ENCODE data around the gene BASP1.
"Not testable (repeated sequence)": the region's sequence is repeated elsewhere in the genome, so short reads cannot be mapped to it uniquely, and the experiment has no call there.

The BASP1 gene

GRCh38 chr5:17294639-17295311 is 77.3 kb downstream of the BASP1 start:
- no peak for DNase-seq

GRCh38 chr5:17295671-17296070 is 78.2 kb downstream of the BASP1 start:
- no peak for DNase-seq

GRCh38 chr5:17302106-17302505 is 84.7 kb downstream of the BASP1 start:
- no peak for DNase-seq

DNA sequence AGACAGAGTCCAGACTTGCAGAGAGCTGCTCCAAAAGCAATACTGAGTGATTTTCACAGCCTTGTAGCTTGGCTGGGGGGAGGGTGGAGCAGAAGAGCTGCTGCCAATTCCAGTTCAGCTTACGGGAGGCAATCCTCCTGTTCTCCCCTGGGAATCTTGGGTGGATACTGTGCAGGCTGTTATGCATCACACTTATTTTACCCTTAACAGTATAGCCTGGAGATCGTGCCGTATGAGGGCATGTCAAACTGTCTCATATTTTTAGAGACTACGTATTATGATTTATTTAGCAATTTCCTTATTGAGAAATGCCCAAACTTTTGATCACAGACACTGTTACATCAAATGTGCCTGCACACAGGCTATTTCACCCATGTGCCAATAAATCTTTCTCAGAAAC is 85.2 kb downstream of the BASP1 start:
- no peak for DNase-seq

- DNase-seq, result no peak
These were observed 86.9 kb downstream of the BASP1 start for GRCh38 chr5:17304282-17304681.

DNA sequence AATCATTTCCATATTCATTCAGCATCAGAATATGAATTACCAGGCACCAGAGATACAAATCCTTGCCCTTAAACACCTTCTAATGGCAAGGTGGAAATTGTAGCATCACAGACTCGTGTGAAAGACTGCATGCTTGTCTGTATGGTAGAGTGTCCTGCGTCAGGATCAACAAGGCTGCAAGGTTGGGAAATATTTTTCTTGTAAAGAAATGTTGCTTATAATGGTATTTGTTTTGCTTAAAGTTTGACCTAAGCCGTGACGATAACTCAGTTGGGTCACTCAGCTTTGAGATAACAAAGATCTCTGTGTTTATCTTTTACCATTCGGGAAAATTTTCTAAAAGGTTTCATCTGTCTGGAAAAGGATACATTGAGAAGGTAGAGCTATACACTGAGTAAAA is 87.6 kb downstream of the BASP1 start:
- DNase-seq, result no peak

DNA sequence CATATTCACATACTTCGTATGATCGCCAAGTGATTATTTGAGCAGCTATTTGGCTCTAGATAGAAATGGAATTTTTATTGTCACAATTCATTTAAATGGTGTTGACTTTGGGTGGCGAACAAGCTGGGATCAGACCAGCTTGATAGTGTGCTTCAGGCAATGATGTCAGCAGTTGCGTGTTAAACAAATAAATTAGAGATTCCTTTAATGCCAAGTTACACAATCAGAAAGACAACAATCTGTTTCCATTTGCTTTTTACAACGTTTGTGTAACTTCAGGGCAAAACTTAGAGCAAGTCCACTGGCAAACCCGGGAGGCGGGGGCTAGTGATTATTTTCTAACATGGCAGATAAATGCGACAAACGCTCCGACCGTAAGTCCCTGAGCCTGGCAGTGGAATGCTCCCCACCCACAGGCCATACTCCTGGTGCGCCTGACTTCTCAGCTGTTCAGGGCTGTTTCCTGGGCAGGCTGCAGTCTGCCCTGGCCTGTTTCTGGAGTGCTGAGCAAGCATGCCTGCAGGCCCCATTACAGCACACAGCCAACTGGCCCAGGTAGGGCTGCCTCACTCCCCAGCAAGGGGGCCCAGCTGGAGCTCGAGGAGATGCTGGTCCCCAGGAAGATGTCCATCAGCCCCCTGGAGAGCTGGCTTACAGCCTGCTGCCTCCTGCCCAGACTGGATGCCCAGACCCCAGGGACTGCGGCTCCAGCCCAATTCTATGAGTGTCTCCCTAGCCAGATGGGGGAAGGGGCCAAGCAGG is 88.7 kb downstream of the BASP1 start:
- no peak for DNase-seq

DNA sequence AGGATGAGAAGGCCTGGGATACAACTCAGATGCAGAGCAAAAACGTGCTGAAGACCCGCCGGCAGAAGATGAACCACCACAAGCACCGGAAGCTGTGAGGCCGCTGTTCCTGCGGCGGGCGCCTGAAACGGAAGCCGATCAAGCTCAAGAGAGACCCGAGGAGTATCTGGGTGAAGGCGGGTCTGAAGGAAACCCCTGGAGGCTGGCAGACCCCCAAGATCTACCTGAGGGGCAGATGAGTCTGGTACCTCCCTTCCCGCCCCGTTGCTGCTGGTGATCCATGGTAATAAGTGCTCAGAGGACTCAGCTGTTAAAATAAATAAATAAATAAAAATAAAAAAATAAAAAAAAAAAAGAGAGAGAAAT is 89.3 kb downstream of the BASP1 start:
- DNase-seq, result no peak

GRCh38 chr5:17307440-17307839 is 90.0 kb downstream of the BASP1 start:
- DNase-seq, result not testable (repeated sequence)

- no peak for DNase-seq
These were observed 91.1 kb downstream of the BASP1 start for GRCh38 chr5:17308326-17309065.

GRCh38 chr5:17309462-17309861 is 92.0 kb downstream of the BASP1 start:
- DNase-seq, result no peak

GRCh38 chr5:17310502-17310901 is 93.1 kb downstream of the BASP1 start:
- DNase-seq, result not testable (repeated sequence)

DNA sequence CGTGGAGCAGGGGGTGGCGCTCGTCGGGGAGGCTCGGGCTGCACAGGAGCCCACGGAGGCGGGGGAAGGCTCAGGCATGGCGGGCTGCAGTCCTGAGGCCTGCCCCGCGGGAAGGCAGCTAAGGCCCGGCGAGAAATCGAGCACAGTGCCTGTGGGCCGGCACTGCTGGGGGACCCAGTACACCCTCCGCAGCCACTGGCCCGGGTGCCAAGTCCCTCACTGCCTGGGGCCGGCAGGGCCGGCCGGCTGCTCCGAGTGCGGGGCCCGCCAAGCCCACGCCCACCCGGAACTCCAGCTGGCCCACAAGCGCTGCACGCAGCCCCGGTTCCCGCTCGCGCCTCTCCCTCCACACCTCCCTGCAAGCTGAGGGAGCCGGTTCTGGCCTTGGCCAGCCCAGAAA is 94.4 kb downstream of the BASP1 start:
- DNase-seq, result not testable (repeated sequence)

DNA sequence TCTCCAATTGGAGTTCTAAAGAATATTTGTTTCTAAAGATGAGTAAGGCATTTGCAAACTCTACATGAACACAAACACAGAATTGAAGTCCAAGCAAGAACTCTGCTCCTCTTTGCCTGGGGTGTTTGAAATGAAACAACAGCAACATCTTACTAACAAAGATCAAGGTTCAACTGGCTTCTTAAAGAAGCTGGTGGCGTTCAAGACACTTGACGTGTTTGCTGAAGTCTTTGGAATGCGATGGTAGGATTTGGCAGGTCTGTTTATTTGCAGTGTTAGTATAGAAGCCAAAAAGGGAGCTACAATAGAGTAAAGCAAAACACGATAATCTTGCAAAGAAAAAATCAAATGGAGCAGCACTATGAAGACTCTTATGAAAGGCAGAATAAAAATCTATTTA is 94.9 kb downstream of the BASP1 start:
- no peak for DNase-seq

GRCh38 chr5:17314907-17315471 is 97.6 kb downstream of the BASP1 start:
- no peak for DNase-seq

GRCh38 chr5:17315710-17316221 is 98.3 kb downstream of the BASP1 start:
- DNase-seq, result no peak

- DNase-seq, result no peak
These were observed 99.6 kb downstream of the BASP1 start for GRCh38 chr5:17316970-17317459.

DNA sequence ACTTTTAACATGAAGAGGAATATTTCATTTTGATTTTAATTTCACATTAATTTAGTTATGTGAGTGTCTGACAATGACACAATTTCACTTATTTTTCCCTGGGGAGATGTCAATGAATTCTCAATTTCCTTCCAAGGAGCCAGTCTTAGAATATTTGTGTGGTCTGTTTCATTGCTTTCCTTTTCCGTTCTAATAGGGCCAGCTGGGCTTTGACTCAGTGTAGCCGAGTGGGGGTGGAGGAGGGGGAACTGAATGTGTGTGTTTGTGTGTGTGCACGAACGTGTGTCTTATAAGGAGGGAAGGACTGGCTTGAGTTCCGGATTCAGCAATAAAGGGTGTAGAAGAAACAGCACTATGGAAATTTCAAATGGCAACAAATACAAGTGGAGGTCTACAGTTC is 100.0 kb downstream of the BASP1 start:
- DNase-seq, result no peak

DNA sequence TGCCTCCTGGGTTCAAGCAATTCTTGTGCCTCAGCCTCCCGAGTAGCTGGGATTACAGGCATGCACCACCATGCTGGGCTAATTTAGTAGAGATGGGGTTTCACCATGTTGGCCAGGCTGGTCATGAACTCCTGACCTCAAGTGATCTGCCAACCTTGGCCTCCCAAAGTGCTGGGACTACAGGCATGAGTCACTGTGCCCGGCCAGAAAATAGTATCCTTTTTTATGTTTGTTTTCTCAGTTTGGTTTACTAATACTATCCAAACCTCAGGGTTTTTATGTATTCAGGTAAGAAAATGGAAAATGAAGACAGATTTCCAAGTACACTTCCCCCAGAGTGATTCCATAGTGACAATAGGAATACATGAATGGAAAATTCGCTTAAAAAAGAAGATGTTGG is 101.7 kb downstream of the BASP1 start:
- not testable (repeated sequence) for DNase-seq

- DNase-seq, result no peak
These were observed 108.6 kb downstream of the BASP1 start for GRCh38 chr5:17325770-17326599.
